Activated T-helper 9 cell treated with anti-CD3 and anti-CD28 coated beads, Interleukin-2, amount 50 U/mL, for 16 hours (primary cell): ENCODE results near the gene SEC22A.

ENCODE experiments used
- DNase-seq: peaks from one replicate; pipeline ENCODE4 v3.0.0-alpha.2; 2020; ENCODE audit warnings: low read depth

The SEC22A gene

DNA sequence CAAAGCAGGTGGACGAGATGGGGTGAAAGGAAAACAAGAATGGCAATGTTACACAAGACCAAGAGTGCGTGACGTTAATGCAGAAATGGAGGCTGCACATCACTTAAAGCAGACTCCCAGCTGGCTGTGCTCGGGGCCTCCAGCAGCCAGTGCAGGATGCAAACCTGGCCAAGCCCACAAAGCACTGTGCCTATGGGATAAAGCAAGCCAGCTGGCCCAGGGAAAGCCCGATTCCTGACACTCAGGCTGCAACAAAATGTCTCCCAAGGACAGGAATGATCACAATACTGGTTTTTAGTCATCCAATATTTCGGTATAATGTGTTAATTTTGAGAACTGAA, 86.2 kb downstream of the SEC22A start:
- no peak for DNase-seq

DNA sequence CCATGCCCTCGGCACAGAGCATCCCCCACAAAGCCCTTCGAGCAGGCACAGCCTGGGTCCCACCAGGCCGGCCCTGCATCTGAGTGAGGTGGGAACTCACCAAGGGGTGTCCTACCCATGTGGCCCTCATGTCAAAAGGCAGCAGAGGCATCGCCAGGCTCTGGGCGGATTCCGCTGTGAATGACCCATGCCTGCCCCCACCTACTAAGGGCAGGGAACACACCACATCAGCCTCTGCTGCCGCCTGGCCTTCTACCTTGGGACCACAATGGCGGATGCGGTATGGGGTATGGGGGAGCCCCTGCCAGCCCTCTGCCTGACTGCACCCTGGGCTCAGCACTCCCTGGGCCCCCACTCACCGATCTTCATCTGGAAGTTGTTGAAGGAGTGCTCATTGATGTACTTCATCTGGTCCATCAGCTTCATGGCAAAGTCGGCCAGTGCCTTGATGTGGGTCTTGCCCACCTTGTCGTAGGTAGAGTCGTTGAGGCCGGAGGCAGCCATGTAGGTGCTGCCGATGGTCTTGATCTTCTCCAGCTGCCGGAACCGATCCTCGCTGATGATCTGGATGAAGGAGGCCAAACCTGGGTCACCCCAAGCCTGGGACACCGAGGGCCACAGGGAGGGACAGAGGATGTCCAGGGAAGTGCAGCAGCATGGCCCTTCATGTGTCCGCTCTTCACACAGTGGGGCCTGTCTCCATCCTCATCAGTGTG, 87.8 kb downstream of the SEC22A start:
- no peak for DNase-seq

DNA sequence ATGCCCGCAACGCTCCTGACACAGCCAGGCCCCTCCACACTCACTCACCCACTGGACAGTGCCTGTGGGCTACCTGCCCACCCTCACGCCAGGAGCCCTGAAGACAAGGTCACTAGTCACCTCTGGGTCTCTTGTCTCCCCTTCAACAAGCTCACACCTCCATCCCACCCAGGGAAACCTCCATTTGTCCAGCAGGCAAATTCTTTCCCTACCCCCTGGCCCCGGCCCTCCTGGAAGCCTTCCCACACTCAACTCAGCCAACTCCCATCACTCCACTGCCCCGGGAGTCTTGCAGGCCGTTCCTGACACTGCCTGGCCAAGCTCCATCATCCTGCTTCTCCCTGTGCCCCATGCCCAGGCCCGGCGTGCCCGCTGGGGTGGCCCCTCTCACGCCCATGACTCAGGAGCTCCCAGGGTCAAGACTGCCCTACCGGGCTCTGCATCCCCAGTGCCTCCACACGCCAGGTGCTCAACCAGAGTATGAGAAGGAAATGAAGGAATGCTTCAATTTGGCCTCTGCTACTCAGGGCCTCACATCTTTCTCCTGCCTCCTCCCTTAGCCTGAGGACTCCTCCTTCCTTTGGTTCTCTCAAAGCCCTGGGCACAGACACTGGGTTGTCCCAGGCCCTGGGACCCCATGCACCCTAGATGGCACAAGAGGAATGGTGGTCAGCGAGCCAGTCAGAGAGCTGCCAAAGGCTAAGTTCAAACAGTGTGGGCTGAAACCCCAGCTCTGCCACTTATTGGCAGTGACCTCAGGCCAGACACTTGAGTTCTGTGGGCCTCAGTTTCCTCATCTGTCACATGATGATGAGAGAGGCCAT, 88.6 kb downstream of the SEC22A start:
- no peak for DNase-seq

- no peak for DNase-seq
Measured at GRCh38 chr3:123290962-123291361, 89.2 kb downstream of the SEC22A start.

GRCh38 chr3:123291404-123291803, 89.7 kb downstream of the SEC22A start:
- DNase-seq, result no peak

- no peak for DNase-seq
Measured at GRCh38 chr3:123292321-123293310, 90.9 kb downstream of the SEC22A start.

DNA sequence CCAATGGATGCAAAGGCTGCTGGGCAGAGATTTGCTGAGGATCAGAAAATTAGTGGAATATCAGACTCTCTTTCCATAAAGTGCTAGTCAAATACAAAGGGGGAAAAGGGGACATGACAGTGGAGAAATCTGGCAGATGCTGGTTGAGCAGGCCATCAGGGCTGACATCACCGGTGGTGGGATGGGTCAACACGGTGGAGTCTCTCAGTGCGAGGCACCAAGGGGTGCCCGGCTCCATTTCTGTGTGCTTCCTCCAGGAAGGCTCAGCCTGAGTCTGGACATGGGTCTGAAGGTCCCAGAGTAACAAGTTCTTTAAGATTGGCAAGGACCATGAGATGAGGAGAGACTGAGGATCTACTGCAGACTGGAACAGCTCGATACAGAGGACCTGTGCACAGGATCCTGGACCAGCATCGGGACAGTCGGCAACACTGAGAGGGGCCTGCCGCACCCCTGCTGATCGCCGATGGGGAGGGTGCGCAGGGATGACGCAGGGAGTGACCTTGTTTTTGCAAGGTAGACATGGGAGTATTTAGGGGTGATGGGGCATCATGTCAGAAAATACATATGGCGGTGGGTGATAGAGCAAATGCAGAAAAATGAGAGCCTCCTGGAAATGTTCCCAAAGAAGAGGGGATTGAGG, 92.7 kb downstream of the SEC22A start:
- no peak for DNase-seq

DNA sequence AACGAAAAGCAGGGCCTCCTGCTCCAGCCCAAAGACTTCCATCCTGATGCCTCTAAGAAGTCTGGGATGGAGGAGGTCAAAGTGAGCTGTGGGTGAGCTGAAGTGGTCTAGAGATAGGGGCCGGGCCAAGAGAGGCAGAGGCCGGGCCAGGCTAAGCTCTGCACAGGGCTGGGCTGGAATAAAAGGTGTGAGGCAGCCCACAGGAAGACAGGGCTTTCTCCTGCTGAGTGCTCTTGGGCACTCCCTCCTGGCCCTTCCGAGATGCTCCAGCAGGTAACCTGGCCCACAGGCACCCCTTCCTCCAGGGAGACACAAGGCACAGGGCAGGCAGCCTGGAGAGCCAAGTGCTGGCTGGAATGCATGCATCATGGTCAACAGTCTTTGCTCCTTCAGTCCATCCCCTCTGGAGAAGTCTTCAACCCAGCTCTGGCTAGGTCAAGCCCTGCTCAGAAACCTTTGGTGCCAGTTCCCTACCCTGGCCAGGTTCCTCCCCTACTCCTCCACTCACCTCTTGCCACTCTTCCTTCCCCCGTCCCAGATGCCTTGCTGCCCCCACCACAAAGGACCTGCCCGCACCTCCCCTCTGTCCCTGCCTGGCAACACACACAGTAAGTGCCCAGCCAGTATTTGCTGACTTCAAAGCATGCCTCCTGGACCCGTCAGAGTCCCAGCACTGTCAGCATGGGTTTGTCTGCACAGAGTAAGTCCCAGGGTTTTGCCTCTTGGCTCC, 93.6 kb downstream of the SEC22A start:
- no peak for DNase-seq

DNA sequence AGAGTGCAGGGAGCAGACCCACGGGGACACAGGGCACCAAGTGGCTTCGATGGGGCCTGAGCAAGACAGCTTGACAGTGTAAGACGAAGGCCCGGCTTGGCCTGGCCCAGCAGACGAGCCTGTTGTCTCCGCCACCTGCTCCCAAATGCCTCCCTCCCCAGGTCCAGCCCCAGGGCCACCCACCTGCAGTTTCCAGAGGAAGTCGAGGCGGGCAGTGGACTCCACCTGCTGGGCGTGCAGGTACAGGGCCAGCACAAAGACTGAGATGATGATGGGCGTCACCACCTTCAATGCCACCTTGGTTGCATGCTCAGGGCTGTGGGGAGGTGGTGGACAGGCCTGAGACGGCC, 94.1 kb downstream of the SEC22A start:
- no peak for DNase-seq

DNA sequence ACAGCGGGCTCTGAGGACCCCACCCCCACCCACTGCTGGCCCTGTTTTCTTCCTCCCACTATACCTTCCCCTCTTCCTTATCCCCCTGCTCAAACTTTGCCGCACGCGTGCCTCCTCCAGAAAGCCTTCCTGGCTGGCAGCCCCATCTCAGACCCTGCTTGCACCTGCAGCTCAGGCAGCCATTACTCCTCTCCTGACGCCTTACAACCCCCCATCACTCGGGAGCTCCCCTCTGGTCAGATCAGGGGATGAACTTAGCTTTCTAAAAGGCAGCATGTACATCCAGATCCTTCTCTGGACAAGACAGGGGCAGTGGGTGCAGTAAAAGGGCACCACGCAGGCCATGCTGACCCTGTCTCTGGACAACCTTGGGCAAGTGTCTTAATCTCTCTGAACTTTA, 94.5 kb downstream of the SEC22A start:
- DNase-seq, result no peak

GRCh38 chr3:123296836-123297626, 95.3 kb downstream of the SEC22A start:
- no peak for DNase-seq

DNA sequence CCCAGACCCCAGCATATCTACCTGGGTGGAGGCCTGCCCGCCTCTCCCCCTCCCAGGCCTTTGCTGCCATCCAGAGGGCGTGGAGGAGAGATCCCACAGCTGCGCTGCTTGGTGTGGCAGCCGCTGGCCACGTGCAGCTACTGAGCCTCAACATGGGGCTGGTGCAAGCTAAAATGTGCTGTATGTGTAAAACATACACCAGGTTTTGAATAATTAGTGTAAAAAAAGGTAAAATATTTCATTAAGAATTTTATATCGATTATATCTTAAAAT, 95.8 kb downstream of the SEC22A start:
- DNase-seq, result no peak

GRCh38 chr3:123298903-123299302, 97.2 kb downstream of the SEC22A start:
- no peak for DNase-seq

- DNase-seq, result no peak
Measured at GRCh38 chr3:123299581-123299980, 97.8 kb downstream of the SEC22A start.

GRCh38 chr3:123300056-123300455, 98.3 kb downstream of the SEC22A start:
- DNase-seq, result no peak

- no peak for DNase-seq
Measured at GRCh38 chr3:123300583-123300982, 98.8 kb downstream of the SEC22A start.

- DNase-seq, result no peak
Measured at GRCh38 chr3:123301331-123302184, 99.8 kb downstream of the SEC22A start.

GRCh38 chr3:123302961-123303360, 101.2 kb downstream of the SEC22A start:
- no peak for DNase-seq

DNA sequence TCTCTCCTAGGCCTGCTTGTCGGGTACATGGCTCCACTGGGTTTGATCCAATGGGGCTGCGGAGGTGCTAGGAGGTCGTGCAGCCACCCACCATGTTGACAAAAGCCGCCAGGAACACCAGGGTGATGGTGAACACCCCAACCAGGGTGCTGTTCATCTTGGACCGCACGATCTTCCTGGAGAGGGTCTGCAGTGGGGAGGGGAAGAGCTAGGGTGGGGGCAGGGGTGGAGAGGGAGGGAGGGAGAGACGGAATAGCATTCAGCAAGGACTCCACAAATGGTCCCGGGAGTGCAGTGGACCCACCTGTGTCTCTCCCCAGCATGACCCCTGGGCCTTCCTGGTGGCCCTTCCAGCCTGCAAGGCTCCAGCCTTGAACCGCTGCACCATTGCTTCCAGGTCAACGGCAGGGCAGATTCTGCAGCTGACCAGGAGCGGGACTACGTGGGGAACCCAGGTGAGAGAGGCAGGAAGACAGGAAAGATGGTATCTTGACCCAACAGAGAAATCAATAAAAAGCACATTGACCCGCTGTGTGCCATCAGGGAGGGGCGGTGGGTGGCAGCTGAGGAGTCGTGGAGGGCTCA, 102.3 kb downstream of the SEC22A start:
- DNase-seq, result no peak
